PFSK-1 (cell line): Measurements from ENCODE around the gene CACNG6.

Experiments used
- SIN3A ChIP-seq: IDR thresholded peaks from 2 replicates; pipeline ENCODE4 v1.6.1; 2012; ENCODE audit warnings: mild to moderate bottlenecking, low read length, moderate library complexity, borderline replicate concordance; ENCODE audit not compliant: insufficient read depth
- TAF1 ChIP-seq: IDR thresholded peaks from 2 replicates; pipeline ENCODE4 v1.6.1; 2012; ENCODE audit warnings: low read length, control low read depth, borderline replicate concordance; ENCODE audit not compliant: insufficient read depth

DNA sequence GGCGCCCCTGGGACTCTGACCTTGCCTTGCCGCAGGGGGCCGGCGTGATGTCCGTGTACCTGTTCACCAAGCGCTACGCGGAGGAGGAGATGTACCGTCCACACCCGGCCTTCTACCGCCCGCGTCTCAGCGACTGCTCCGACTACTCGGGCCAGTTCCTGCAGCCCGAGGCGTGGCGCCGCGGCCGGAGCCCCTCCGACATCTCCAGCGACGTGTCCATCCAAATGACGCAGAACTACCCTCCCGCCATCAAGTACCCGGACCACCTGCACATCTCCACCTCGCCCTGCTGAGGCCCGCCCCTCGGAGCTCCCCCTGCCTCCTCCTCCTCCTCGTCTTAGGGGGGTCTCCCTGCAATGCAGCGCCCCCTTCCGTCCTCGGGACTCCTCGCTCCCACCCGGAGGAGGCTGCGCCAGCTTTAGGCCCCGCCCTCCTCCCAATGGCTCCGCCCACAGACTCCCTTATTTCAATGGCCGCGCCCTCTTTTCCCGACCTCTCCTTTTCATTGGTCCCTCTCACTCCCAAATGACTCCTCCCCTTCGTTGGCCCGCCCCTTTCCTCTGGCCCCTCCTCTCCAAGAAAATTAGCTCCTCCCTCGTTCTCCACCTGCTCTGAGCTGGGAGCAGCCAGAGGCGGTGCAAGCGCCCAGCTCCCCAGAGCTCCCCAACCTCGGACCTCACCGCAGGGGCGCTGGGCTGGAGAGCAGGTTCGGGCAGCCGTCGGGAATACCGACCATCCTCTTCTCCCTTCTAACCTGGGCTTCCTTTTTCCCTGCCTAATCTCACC, 49.2 kb upstream of the CACNG6 start:
- TF ChIP-seq TAF1 (no peak), SIN3A (no peak)
